Stomach (tissue), 9 donors: ENCODE results near the gene KRTDAP. TPM values are rescaled to one million over a fixed set of nuclear protein-coding genes. Genes with fewer than 3 reads are reported as not detected.
A peak's percentile ranks its signal among the peaks of the same experiment; 100 is the strongest.

Source experiments
- DNase-seq, 2 donors: peaks; one replicate each; pipeline versions ENCODE4 v3.0.0 to v3.0.0-alpha.2; 2013 to 2019
- H3K27ac ChIP-seq, 5 donors: fragments of 200-600 bp in 4 of 5; sonication (generic) in 4 of 5; one replicate each; pipeline ENCODE4 v1.5.1; 2013 to 2019; ENCODE audit warnings: mild to moderate bottlenecking in 1 of 5, moderate library complexity in 1 of 5
- H3K27me3 ChIP-seq, 3 donors: fragments of 200-600 bp; sonication (generic); one replicate each; pipeline ENCODE4 v1.5.1; 2017 to 2019; ENCODE audit warnings: mixed run types in 1 of 3
- H3K36me3 ChIP-seq, 4 donors: fragments of 200-600 bp; sonication (generic); 1 replicate in 3 of 4; 2 replicates in 1 of 4; pipeline ENCODE4 v1.5.1; 2016 to 2019
- H3K4me1 ChIP-seq, 4 donors: fragments of 200-600 bp; sonication (generic); one replicate each; pipeline ENCODE4 v1.5.1; 2016 to 2019
- H3K4me3 ChIP-seq, 4 donors: fragments of 200-600 bp; sonication (generic) in 3 of 4; one replicate each; pipeline ENCODE4 v1.5.1; 2016 to 2019; ENCODE audit warnings: mild to moderate bottlenecking in 1 of 4
- H3K9me3 ChIP-seq, 4 donors: fragments of 200-600 bp; sonication (generic); one replicate each; pipeline ENCODE4 v1.5.1; 2016 to 2019
- EP300 ChIP-seq: sonication (generic); formaldehyde crosslinking; IDR thresholded peaks from one replicate; pipeline ENCODE4 v1.6.1; 2017; ENCODE audit warnings: antibody characterized with exemption
- POLR2A ChIP-seq, 4 donors: fragments of 450-650 bp; IDR thresholded peaks; one replicate each; pipeline ENCODE4 v1.6.1; 2016; ENCODE audit warnings: antibody characterized with exemption in 4 of 4, control low read depth in 2 of 4, mild to moderate bottlenecking in 1 of 4, moderate library complexity in 1 of 4
- POLR2AphosphoS5 ChIP-seq, 3 donors: sonication (generic); formaldehyde crosslinking; IDR thresholded peaks; one replicate each; pipeline ENCODE4 v1.6.1; 2016; ENCODE audit warnings: antibody characterized with exemption in 3 of 3
- WGBS, 5 donors: extraction: QIAGEN DNeasy Blood & Tissue Kit in 3 of 5; methylation state at CpG; one replicate each; pipeline versions ENCODE4 v1.1.5 to v1.1.7; 2013 to 2018; 5-methylcytosine and 5-hydroxymethylcytosine counted together
- intact Hi-C: fragments of 100-400 bp; cut with DNase I; formaldehyde crosslinking; loops from one replicate; pipeline ENCODE4 v1.15.1; 2023; ENCODE audit warnings: low total_unique reads
- polyA plus RNA-seq, 3 donors: library from polyadenylated mRNA; stranded (reverse); fragments of 200-250 nt; gene quantifications; one replicate each; pipeline ENCODE4 v1.2.3, GENCODE V29; 2013
- total RNA-seq, 5 donors: library from RNA; depleted of rRNA; stranded (reverse); fragments of >200 nt; gene quantifications; one replicate each; pipeline versions ENCODE4 v1.1.0 to v1.2.3, GENCODE V29; 2014 to 2016
- TF ChIP-seq, protein P1 (sequence below), 7 experiments: fragments of 450-650 bp in 4 of 7; fragments of 200-600 bp in 3 of 7; sonication (generic) in 3 of 7; IDR thresholded peaks; one replicate each; pipeline ENCODE4 v1.5.1; 2016 to 2019; ENCODE audit warnings: antibody characterized with exemption in 7 of 7, control low read depth in 2 of 7, mild to moderate bottlenecking in 1 of 7
- donor health status: healthy with polysubstance abuse.
- donor health status: Bipolar disorder and iron deficiency.
- donor health status: healthy.

Gene KRTDAP
- total and polyA plus RNA-seq, 8 donors, result 2.3 to 3.0 TPM; not detected in 6

DNA sequence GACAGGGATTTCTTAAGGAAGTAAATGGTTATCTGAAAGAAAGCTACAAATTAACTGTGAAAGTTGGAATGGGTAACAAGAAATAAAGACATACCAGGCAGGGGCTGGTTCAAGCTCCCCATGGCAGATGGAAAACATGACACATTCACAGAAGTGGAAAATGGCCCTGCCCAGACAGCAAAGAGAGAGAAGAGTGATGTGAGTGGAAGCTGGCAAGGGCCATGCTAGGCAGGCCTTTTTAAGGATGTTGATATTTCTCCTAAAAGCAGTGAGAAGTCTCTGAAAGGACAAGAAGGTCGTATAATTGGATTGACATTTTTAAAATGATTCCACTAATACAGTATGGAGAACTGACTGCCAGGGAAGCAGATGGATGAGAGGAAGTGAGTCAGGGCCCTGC, 45.5 kb downstream of the KRTDAP start:
- WGBS, 5 donors, result 73 to 91% (median 85%) methylated on average over 1 of the region's 1 CpG
- intact Hi-C loops, result no loop called here

DNA sequence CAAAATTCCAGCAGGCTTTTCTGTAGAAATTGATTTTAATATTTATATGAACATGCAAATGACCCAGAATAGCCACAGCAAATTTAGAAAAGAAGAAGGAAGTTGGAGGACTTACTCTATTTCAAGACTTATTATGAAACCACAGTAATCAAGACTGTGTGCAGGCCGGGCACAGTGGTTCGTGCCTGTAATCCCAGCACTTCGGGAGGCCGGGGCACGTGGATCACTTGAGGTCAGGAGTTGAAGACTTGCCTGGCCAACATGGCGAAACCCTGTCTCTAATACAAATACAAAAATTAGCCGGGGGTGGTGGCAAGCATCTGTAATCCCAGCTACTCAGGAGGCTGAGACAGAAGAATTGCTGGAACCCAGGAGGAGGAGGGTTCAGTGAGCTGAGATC, 48.2 kb downstream of the KRTDAP start:
- WGBS, 5 donors, result 22 to 78% (median 67%) methylated on average over 7 of the region's 7 CpGs
- peak overlapping the region in 1 of 5 donors; percentile 23 for H3K27ac ChIP-seq
- no peaks in the 10 kb centered on the region for H3K9me3 ChIP-seq
- intact Hi-C loops, result no loop called here
- H3K4me3 ChIP-seq, result no peak overlapping the region
- no peaks in the 10 kb centered on the region for H3K27me3 ChIP-seq
- H3K36me3 ChIP-seq, result no peaks in the 10 kb centered on the region
- DNase-seq, result no peak
- H3K4me1 ChIP-seq, result peaks cover 14 to 31% (median 15%) of the 10 kb centered on the region in 4 donors
- TF ChIP-seq POLR2AphosphoS5 (IDR thresholded peaks at IDR 0.05) (no peak), EP300 (no peak), POLR2A (IDR thresholded peaks at IDR 0.05) (no peak)
- TF ChIP-seq, protein P1, sequence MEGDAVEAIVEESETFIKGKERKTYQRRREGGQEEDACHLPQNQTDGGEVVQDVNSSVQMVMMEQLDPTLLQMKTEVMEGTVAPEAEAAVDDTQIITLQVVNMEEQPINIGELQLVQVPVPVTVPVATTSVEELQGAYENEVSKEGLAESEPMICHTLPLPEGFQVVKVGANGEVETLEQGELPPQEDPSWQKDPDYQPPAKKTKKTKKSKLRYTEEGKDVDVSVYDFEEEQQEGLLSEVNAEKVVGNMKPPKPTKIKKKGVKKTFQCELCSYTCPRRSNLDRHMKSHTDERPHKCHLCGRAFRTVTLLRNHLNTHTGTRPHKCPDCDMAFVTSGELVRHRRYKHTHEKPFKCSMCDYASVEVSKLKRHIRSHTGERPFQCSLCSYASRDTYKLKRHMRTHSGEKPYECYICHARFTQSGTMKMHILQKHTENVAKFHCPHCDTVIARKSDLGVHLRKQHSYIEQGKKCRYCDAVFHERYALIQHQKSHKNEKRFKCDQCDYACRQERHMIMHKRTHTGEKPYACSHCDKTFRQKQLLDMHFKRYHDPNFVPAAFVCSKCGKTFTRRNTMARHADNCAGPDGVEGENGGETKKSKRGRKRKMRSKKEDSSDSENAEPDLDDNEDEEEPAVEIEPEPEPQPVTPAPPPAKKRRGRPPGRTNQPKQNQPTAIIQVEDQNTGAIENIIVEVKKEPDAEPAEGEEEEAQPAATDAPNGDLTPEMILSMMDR (IDR thresholded peaks at IDR 0.05), result no peak

More for the DNA sequence above, 45.5 kb downstream of the KRTDAP start:
- Histone ChIP-seq H3K36me3 (no peaks in the 10 kb centered on the region), H3K4me1 (peaks cover 0 to 37% (median 10%) of the 10 kb centered on the region in 4 donors), H3K9me3 (no peaks in the 10 kb centered on the region), H3K27ac (no peak overlapping the region), H3K27me3 (peaks cover 0 to 3% (median 2%) of the 10 kb centered on the region in 3 donors), H3K4me3 (no peak overlapping the region)
- TF ChIP-seq POLR2AphosphoS5 (IDR thresholded peaks at IDR 0.05) (no peak), POLR2A (IDR thresholded peaks at IDR 0.05) (no peak), EP300 (no peak)
- TF ChIP-seq, protein P1 (IDR thresholded peaks at IDR 0.05), result no peak
- DNase-seq, result no peak

DNA sequence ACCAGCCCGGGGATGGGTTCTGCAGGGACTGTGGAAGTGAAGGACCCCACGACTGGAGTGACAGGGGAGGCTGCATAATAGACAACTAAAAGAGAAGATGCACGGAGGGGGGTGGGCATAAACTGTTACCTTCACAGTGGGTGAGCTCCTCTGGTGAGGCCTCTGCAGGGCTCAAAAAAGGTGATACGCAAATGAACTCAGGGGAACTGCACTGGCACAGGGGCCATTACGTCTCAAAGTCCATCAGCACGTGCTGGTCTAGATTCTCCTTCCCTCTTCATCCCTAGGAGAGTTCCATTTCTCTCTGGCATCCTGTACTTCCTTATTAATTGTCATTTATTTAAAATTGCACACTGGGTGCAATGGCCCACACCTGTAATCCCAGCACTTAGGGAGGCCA, 50.3 kb downstream of the KRTDAP start:
- Histone ChIP-seq H3K27ac (no peak overlapping the region), H3K9me3 (no peaks in the 10 kb centered on the region), H3K4me3 (no peak overlapping the region), H3K36me3 (no peaks in the 10 kb centered on the region), H3K27me3 (no peaks in the 10 kb centered on the region), H3K4me1 (peaks cover 31 to 47% (median 37%) of the 10 kb centered on the region in 4 donors)
- intact Hi-C loops, result no loop called here
- TF ChIP-seq POLR2A (IDR thresholded peaks at IDR 0.05) (no peak), EP300 (no peak), POLR2AphosphoS5 (IDR thresholded peaks at IDR 0.05) (no peak)
- TF ChIP-seq, protein P1 (IDR thresholded peaks at IDR 0.05), result no peak
- DNase-seq, result no peak
- WGBS, 5 donors, result 83 to 92% (median 88%) methylated on average over 6 of the region's 6 CpGs

DNA sequence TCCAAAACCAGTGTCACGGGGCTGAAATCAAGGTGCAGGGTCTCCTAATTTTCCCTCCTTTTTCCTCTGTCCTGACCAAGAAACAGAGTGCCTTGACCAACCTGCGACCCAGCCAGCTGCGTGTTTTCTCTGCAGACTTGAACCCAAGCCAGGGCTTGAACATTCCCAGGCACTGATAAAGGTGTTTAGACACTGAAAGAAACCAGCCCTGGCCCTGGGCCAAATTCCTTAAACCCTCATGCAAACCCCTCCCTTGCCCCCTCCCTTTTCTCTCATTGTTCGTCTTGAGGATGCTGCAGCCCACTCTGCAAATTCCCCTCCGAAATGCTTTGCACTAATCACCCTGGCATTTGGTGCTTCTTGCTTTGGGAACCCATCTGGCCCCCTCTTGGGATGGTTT, 51.7 kb downstream of the KRTDAP start:
- WGBS, 5 donors, result 35 to 51% (median 40%) methylated on average over 5 of the region's 5 CpGs
- no peak overlapping the region for H3K27ac ChIP-seq

More for the DNA sequence above, 51.7 kb downstream of the KRTDAP start:
- no peak overlapping the region for H3K4me3 ChIP-seq
- H3K27me3 ChIP-seq, result no peaks in the 10 kb centered on the region
- DNase-seq, result peak in 1 of 2 donors; percentile 43
- peaks cover 36 to 61% (median 47%) of the 10 kb centered on the region in 4 donors for H3K4me1 ChIP-seq
- no peaks in the 10 kb centered on the region for H3K36me3 ChIP-seq
- no peaks in the 10 kb centered on the region for H3K9me3 ChIP-seq
- intact Hi-C loops, result no loop called here
- TF ChIP-seq, protein P1 (IDR thresholded peaks at IDR 0.05), result no peak
- TF ChIP-seq POLR2A (IDR thresholded peaks at IDR 0.05), result no peak
- TF ChIP-seq POLR2AphosphoS5 (IDR thresholded peaks at IDR 0.05), result no peak
- TF ChIP-seq EP300, result no peak
